ENCODE measurements around the gene NKAP. TPM values are rescaled to one million over a fixed set of nuclear protein-coding genes. Genes with fewer than 3 reads are reported as not detected.

NKAP gene
- total RNA-seq = 7.8 TPM
- long read RNA-seq, full-length matches to known transcripts = 19 of 25 reads
- long read RNA-seq, partial matches to known transcripts = 4 of 25 reads
- long read RNA-seq, other reads (novel, unspliced or antisense) = 2 of 25 reads

DNA sequence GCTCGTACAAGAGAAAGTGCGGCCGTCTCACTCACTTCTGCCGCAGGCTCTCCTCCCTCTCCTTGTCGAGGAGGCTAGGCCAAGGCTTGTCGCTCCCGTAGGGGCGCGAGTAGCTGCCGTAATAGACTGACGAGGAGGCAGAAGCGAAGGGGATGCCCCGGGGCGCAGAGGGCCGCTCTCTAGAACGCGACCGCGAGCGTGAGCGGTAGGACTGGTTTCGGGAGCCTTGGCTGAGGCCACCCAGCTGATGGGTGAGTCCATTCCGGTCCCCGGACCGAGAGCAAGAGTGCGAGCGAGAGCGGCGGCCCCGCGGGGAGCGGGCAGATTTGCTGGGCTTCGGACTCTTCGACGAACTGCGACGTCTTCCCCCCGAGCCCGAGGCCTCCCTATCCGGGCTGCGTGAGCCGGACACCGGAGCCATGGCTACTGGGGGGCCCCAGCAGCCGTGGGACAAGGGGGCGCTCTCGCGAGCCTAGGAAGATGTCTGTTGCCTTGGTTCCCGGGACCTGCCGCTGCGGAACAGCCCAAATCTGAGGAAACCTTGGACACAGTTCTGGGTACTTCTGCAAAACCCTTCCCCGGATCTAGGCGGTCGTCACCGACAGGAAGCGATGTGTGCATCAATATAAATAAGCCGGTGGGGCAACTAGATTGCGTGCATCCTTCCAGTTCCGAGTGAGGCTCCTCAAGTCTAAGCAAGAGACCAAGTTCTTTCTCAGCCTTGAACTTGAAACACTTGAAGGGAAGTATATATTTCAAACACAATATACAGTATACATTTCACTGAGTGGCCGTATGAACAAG lies at the start of gene NKAP:
NKAP (minus strand) TSS at position 567 of the 804 bp plus-strand sequence; CDS start at position 421, 146 bp downstream.
- TF ChIP-seq CTCF (IDR thresholded peaks at IDR 0.05) = no peak
- no peaks in the 10 kb centered on the region for H3K36me3 ChIP-seq
- peaks cover 9% of the 10 kb centered on the region for H3K4me1 ChIP-seq
- peak within 1 kb of the TSS; percentile 93 for H3K27ac ChIP-seq
- no peaks in the 10 kb centered on the region for H3K27me3 ChIP-seq
- intact Hi-C loops (cut with DNase I) = no loop called here
- peak; percentile 99 for ATAC-seq
- DNase-seq = peak; percentile 81
- H3K4me3 ChIP-seq = peak within 1 kb of the TSS; percentile 76
- no peaks in the 10 kb centered on the region for H3K9me3 ChIP-seq

DNA sequence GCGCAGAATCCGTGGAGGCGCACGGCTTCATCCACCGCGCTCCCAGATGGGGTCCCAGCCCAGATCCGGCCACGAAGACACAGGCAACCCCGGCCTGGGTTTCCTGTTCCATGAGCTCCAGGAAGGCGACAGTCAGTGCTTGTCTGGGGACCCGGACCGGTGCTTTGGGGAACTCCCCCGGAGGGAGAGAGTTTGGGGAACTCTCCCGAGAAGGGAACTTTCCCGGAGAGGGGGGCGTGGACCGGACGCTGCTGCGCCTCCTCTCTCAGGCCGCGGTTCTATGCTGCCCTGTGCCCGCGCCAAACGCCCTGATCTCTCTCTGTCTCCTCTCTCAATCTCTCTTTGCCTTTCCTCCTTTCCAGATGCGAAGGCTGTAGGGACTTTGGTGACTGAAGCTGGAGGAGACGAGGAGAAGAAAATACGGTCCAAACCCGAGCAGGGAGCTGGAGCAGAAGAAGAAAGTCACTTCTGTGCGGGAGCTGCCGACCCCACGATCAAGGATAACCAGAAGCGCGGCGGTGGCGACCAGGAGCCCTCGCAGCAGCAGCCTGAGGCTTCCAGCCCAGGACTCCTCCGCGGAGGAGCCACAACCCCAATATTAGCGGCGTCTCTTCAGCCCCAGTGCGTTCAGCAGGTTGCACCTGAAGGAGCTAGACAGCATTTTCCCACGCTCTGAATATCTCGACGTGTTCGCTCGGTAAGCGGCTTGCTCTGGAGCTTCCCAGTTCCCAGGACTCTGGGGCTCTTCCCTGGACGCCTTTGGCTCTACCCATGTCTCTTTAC lies 47.6 kb upstream of the NKAP start:
- no peaks in the 10 kb centered on the region for H3K36me3 ChIP-seq
- peaks cover 4% of the 10 kb centered on the region for H3K4me1 ChIP-seq
- H3K27ac ChIP-seq = no peak overlapping the region
- DNase-seq (no peak), ATAC-seq (peak; percentile 61)
- H3K4me3 ChIP-seq = peak overlapping the region; percentile 19
- peaks cover 62% of the 10 kb centered on the region for H3K27me3 ChIP-seq
- intact Hi-C loops (cut with DNase I) = no loop called here
- no peaks in the 10 kb centered on the region for H3K9me3 ChIP-seq
- TF ChIP-seq CTCF (IDR thresholded peaks at IDR 0.05) = no peak

DNA sequence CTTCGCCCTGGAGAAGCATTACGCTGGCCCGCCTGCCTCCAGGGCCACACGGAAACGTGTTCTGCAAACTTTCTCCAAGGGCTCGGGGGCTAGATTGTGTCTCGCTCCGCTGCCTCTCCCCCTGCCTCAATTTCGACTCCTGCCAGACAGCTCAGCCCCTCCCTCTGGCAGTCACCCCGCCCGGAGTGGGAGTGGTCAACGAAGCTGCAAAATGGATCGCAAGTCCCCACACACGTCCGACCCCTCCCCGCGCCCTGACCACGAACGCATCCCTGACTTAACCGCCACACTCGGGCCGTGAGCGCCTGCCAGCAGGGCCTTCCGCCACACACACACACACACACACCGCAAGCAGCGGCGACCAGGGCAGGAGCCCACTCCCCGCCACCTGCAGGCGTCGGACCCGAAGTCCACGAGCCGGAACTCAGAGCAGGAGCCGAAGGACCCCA lies 47.0 kb upstream of the NKAP start:
- ATAC-seq (peak; percentile 29), DNase-seq (no peak)
- Histone ChIP-seq H3K27ac (no peak overlapping the region), H3K4me3 (peak overlapping the region; percentile 19), H3K9me3 (no peaks in the 10 kb centered on the region), H3K27me3 (peaks cover 56% of the 10 kb centered on the region), H3K4me1 (peaks cover 4% of the 10 kb centered on the region), H3K36me3 (no peaks in the 10 kb centered on the region)
- intact Hi-C loops (cut with DNase I) = no loop called here
- no peak for TF ChIP-seq CTCF (IDR thresholded peaks at IDR 0.05)

- no peak overlapping the region for H3K4me3 ChIP-seq
- ATAC-seq (no peak), DNase-seq (no peak)
- H3K9me3 ChIP-seq = no peaks in the 10 kb centered on the region
- no peak overlapping the region for H3K27ac ChIP-seq
- H3K27me3 ChIP-seq = peaks cover 51% of the 10 kb centered on the region
- H3K36me3 ChIP-seq = no peaks in the 10 kb centered on the region
- intact Hi-C loops (cut with DNase I) = no loop called here
- no peak for TF ChIP-seq CTCF (IDR thresholded peaks at IDR 0.05)
- peaks cover 4% of the 10 kb centered on the region for H3K4me1 ChIP-seq
Observed at GRCh38 chrX:119989905-119990555, 46.5 kb upstream of the NKAP start.

GRCh38 chrX:119986203-119986602 lies 42.7 kb upstream of the NKAP start:
- Histone ChIP-seq H3K4me3 (no peak overlapping the region), H3K27ac (no peak overlapping the region), H3K9me3 (no peaks in the 10 kb centered on the region), H3K36me3 (no peaks in the 10 kb centered on the region), H3K4me1 (no peaks in the 10 kb centered on the region), H3K27me3 (peaks cover 14% of the 10 kb centered on the region)
- TF ChIP-seq CTCF (IDR thresholded peaks at IDR 0.05) = no peak
- intact Hi-C loops (cut with DNase I) = no loop called here
- DNase-seq (no peak), ATAC-seq (no peak)
